AG08395 (cell line): Measurements from ENCODE around the gene PIEZO2.
"Not testable (repeated sequence)": the region's sequence is repeated elsewhere in the genome, so short reads cannot be mapped to it uniquely, and the experiment has no call there.

Source experiments
- DNase-seq: peaks from one replicate; pipeline ENCODE4 v3.0.0; 2012; ENCODE audit warnings: mixed read lengths, low spot score

PIEZO2 gene

GRCh38 chr18:10894501-10894900, 254.9 kb downstream of the PIEZO2 start:
- DNase-seq: no peak

GRCh38 chr18:10893761-10894160, 255.6 kb downstream of the PIEZO2 start:
- no peak for DNase-seq

GRCh38 chr18:10893196-10893595, 256.2 kb downstream of the PIEZO2 start:
- no peak for DNase-seq

GRCh38 chr18:10892786-10893185, 256.6 kb downstream of the PIEZO2 start:
- DNase-seq: no peak

- no peak for DNase-seq
Measured at GRCh38 chr18:10890022-10890421, 259.3 kb downstream of the PIEZO2 start.

GRCh38 chr18:10878703-10879102, 270.7 kb downstream of the PIEZO2 start:
- DNase-seq: no peak

GRCh38 chr18:10877987-10878386, 271.4 kb downstream of the PIEZO2 start:
- no peak for DNase-seq

- no peak for DNase-seq
Measured at GRCh38 chr18:10875811-10876210, 273.6 kb downstream of the PIEZO2 start.

- DNase-seq: no peak
Measured at GRCh38 chr18:10872304-10872703, 277.1 kb downstream of the PIEZO2 start.

- DNase-seq: no peak
Measured at GRCh38 chr18:10864722-10865121, 284.6 kb downstream of the PIEZO2 start.

GRCh38 chr18:10863026-10863425, 286.3 kb downstream of the PIEZO2 start:
- DNase-seq: no peak

GRCh38 chr18:10860928-10861327, 288.4 kb downstream of the PIEZO2 start:
- no peak for DNase-seq

GRCh38 chr18:10860382-10860781, 289.0 kb downstream of the PIEZO2 start:
- DNase-seq: no peak

- DNase-seq: no peak
Measured at GRCh38 chr18:10858477-10858876, 290.9 kb downstream of the PIEZO2 start.

- no peak for DNase-seq
Measured at GRCh38 chr18:10856132-10856531, 293.2 kb downstream of the PIEZO2 start.

- DNase-seq: no peak
Measured at GRCh38 chr18:10852385-10853303, 296.7 kb downstream of the PIEZO2 start.

GRCh38 chr18:10851824-10852319, 297.5 kb downstream of the PIEZO2 start:
- peak; percentile 60 for DNase-seq

- no peak for DNase-seq
Measured at GRCh38 chr18:10850840-10851239, 298.5 kb downstream of the PIEZO2 start.

- no peak for DNase-seq
Measured at GRCh38 chr18:10850216-10850615, 299.2 kb downstream of the PIEZO2 start.

- no peak for DNase-seq
Measured at GRCh38 chr18:10847907-10848306, 301.5 kb downstream of the PIEZO2 start.

GRCh38 chr18:10847408-10847790, 302.0 kb downstream of the PIEZO2 start:
- no peak for DNase-seq

- DNase-seq: no peak
Measured at GRCh38 chr18:10846657-10847407, 302.5 kb downstream of the PIEZO2 start.

GRCh38 chr18:10846035-10846434, 303.3 kb downstream of the PIEZO2 start:
- not testable (repeated sequence) for DNase-seq
